Activated T-helper 2 cell treated with anti-CD3 and anti-CD28 coated beads, Interferon-gamma antibody, Interleukin-2, Interleukin-4, amounts not matched to agents 10 μg/mL and 5 μg/mL and 100 μg/mL, durations not matched to agents 14 hours and 24 hours and 36 hours (primary cell): ENCODE measurements around the gene SERHL2. TPM values are rescaled to one million over a fixed set of nuclear protein-coding genes. Genes with fewer than 3 reads are reported as not detected.
A peak's percentile ranks its signal among the peaks of the same experiment; 100 is the strongest.
"Not testable (repeated sequence)": the region's sequence is repeated elsewhere in the genome, so short reads cannot be mapped to it uniquely, and the experiment has no call there.

Experiments
- DNase-seq: peaks from one replicate; pipeline ENCODE4 v3.0.0; 2021; ENCODE audit warnings: low spot score
- H3K27ac Mint-ChIP-seq: one replicate; pipeline ENCODE4 v1.8.0; 2021; ENCODE audit warnings: mixed read lengths
- H3K27me3 Mint-ChIP-seq: one replicate; pipeline ENCODE4 v1.8.0; 2021; ENCODE audit warnings: low read depth, mixed read lengths
- H3K36me3 Mint-ChIP-seq: one replicate; pipeline ENCODE4 v1.8.0; 2021; ENCODE audit warnings: low read depth, mixed read lengths
- H3K4me1 Mint-ChIP-seq: one replicate; pipeline ENCODE4 v1.8.0; 2021; ENCODE audit warnings: low read depth, mixed read lengths
- H3K4me3 Mint-ChIP-seq: one replicate; pipeline ENCODE4 v1.8.0; 2021; ENCODE audit warnings: low read depth, mild to moderate bottlenecking, moderate library complexity, mixed read lengths
- H3K9me3 Mint-ChIP-seq: one replicate; pipeline ENCODE4 v1.8.0; 2021; ENCODE audit warnings: mixed read lengths
- intact Hi-C: fragments of 100-400 bp; cut with micrococcal nuclease; formaldehyde crosslinking; loops from one replicate; pipeline ENCODE4 v1.15.1; 2023
- total RNA-seq: library from RNA; stranded (reverse); gene quantifications from 2 replicates; pipeline ENCODE4 v1.2.3, GENCODE V29; 2022

SERHL2 gene
- total RNA-seq, 1 donor from 2014 or later, result 2.2 TPM

DNA sequence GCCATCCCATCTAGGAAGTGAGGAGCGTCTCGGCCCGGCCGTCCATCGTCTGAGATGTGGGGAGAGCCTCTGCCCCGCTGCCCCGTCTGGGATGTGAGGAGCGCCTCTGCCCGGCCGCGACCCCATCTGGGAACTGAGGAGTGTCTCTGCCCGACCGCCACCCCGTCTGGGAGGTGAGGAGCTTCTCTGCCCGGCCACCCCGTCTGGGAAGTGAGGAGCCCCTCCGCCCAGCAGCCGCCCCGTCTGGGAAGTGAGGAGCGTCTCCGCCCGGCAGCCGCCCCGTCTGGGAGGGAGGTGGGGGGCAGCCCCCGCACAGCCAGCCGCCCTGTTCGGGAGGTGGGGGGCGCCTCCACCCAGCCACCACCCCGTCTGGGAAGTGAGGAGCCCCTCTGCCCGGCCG is 53.9 kb downstream of the SERHL2 start:
- H3K27ac Mint-ChIP-seq, H3K9me3 Mint-ChIP-seq, H3K27me3 Mint-ChIP-seq, H3K4me3 Mint-ChIP-seq, DNase-seq, intact Hi-C loops: not testable (repeated sequence)
- Mint-ChIP-seq H3K36me3 (peaks cover 49% of the 10 kb centered on the region), H3K4me1 (peaks cover 27% of the 10 kb centered on the region)

DNA sequence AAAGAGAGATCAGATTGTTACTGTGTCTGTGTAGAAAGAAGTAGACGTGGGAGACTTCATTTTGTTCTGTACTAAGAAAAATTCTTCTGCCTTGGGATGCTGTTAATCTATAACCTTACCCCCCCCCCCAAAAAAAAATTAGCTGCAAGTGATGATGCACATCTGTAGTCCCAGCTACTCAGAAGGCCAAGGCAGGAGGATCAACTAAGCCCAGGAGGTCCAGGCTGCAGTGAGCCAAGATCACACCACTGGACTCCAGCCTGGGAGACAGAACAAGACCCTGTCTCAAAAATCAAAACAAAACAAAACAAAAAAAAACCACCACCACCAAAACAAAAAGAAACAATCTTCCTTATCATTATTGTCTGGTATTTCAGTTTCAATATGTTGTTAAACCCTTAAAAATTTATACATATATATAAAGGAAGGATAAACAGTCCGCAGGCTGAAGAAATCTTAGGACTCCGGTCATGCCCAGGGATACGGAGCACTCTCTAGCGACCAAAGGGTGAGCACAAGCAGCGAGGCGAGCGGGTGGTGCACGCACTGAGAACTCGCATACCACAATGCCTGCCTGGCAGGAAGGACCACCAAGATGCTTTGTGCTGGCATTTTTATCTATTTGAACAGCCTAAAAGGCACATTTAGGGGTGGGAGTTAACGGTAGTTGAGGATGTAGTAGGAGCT is 54.5 kb downstream of the SERHL2 start:
- Mint-ChIP-seq H3K4me1 (peaks cover 33% of the 10 kb centered on the region), H3K27ac (no peak overlapping the region), H3K4me3 (no peak overlapping the region), H3K27me3 (no peaks in the 10 kb centered on the region), H3K36me3 (peaks cover 49% of the 10 kb centered on the region), H3K9me3 (no peaks in the 10 kb centered on the region)
- DNase-seq, result no peak
- intact Hi-C loops, result no loop called here

DNA sequence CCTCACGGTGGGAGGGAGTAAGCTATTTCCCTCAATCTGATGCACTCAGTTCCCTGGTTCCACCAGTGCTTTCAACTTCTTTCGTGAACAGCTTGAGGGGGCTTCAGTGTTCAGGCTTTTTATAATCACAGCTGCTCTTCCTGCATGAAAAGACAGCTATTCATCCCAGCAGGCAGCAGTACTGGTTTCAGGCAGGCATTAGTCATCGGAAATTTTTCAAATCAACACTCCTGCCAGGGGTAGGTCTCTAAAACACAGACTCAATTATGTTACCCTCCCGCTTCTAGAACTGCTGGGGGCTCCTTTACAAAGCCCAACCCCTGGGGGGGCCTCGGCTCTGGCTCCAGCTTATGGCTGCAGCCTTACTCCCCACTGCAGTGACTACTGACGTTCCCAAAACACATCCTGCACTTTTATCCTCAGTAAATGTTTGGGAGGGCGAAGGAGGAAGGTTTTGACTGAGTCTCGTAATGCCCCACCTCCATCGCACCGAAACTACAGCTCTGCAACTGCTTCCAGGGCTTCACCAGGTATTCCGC is 55.1 kb downstream of the SERHL2 start:
- no peak overlapping the region for H3K4me3 Mint-ChIP-seq
- intact Hi-C loops, result no loop called here
- no peaks in the 10 kb centered on the region for H3K9me3 Mint-ChIP-seq
- no peak for DNase-seq
- H3K36me3 Mint-ChIP-seq, result peaks cover 50% of the 10 kb centered on the region
- peaks cover 36% of the 10 kb centered on the region for H3K4me1 Mint-ChIP-seq
- H3K27me3 Mint-ChIP-seq, result no peaks in the 10 kb centered on the region
- peak overlapping the region; percentile 26 for H3K27ac Mint-ChIP-seq

DNA sequence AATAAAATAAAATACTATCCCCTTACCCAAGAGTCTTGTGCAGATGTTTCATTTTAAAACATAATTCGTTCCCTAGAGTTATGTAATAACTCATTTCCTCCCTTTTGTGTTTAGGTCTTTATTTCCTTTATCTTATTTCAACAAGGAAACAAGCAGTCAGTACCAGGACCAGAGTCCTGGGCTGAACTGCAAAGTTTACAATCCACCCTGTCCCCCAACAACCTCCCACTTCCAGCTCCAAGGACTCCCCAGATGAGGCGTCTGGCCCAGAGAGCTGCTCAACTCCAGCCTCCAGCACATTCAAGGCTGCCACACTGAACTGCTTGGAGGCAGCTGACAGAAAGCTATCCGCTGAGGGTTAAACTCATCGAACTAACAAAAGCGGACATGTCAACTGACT is 56.4 kb downstream of the SERHL2 start:
- H3K9me3 Mint-ChIP-seq, result no peaks in the 10 kb centered on the region
- H3K27ac Mint-ChIP-seq, result peak overlapping the region; percentile 38
- H3K4me1 Mint-ChIP-seq, result peaks cover 39% of the 10 kb centered on the region
- H3K4me3 Mint-ChIP-seq, result no peak overlapping the region
- no peaks in the 10 kb centered on the region for H3K27me3 Mint-ChIP-seq
- no peak for DNase-seq
- intact Hi-C loops, result no loop called here
- H3K36me3 Mint-ChIP-seq, result peaks cover 52% of the 10 kb centered on the region

DNA sequence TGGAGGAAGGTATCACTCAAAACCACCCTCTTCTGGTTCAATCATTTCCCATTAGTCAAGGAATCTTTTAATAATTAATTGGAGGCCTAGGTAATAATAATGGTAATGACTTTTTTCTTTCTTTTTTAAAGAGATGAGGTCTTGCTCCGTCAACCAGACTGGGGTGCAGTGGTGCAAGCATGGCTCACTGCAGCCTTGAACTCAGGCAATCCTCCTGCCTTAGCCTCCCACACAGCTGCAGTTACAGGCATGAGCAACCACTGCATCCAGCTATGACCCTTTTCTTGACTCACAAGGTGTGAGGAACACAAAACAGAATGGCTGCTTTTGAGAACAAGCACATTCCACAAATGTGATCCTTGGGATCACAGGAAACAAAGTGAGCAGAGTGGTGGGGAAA is 57.3 kb downstream of the SERHL2 start:
- intact Hi-C loops, result no loop called here
- Mint-ChIP-seq H3K4me1 (peaks cover 43% of the 10 kb centered on the region), H3K27me3 (no peaks in the 10 kb centered on the region), H3K27ac (no peak overlapping the region), H3K4me3 (peak overlapping the region; percentile 7), H3K9me3 (no peaks in the 10 kb centered on the region), H3K36me3 (peaks cover 49% of the 10 kb centered on the region)
- no peak for DNase-seq

DNA sequence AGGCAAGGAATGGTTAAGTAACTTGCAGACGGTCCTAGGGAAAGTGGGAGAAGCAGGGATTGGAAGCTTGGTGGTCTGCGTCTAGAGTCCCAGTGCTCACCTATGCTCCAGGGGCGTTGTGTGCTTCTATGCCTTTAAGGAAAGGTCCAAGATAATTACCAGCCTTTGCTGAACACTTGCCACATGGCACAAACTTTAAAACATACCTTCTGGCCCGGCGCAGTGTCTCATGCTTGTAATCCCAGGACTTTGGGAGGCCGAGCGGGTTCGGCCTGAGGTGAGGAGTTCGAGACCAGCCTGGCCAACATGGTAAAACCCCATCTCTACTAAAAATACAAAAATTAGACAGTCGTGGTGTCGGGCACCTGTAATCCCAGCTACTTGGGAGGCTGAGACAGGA is 58.6 kb downstream of the SERHL2 start:
- DNase-seq, result no peak
- peaks cover 41% of the 10 kb centered on the region for H3K36me3 Mint-ChIP-seq
- H3K4me1 Mint-ChIP-seq, result peaks cover 43% of the 10 kb centered on the region
- H3K27ac Mint-ChIP-seq, result no peak overlapping the region
- peak overlapping the region; percentile 13 for H3K4me3 Mint-ChIP-seq
- no peaks in the 10 kb centered on the region for H3K9me3 Mint-ChIP-seq
- intact Hi-C loops, result no loop called here
- no peaks in the 10 kb centered on the region for H3K27me3 Mint-ChIP-seq

DNA sequence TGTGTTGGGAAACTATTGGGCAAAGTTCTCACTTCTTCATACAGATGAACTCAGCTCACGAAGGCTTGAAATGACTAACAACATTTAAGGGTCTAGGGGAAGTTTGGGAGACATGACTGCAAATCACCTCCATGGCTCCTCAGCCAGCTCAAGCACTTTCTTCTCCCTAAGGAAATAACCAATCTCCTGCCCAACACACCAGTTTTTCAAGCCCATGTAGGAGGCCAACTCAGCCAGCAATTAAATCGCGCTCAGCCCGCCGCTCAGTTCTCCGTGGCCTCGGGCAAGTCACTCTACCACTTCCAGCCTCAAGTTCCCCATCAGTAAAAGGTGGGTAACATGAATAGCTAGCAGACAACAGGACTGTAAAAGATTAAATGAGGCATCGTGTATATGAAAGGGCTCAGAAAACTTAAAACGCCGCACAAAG is 60.1 kb downstream of the SERHL2 start:
- Mint-ChIP-seq H3K4me1 (peaks cover 39% of the 10 kb centered on the region), H3K9me3 (no peaks in the 10 kb centered on the region), H3K27me3 (no peaks in the 10 kb centered on the region), H3K36me3 (peaks cover 39% of the 10 kb centered on the region), H3K4me3 (peak overlapping the region; percentile 95), H3K27ac (peak overlapping the region; percentile 98)
- intact Hi-C loops, result loop anchor here (2.0 kb wide), 2 partner anchors 35 to 523 kb away; partner anchors contain the start of genes CYB5R3 and NDUFA6
- DNase-seq, result no peak

DNA sequence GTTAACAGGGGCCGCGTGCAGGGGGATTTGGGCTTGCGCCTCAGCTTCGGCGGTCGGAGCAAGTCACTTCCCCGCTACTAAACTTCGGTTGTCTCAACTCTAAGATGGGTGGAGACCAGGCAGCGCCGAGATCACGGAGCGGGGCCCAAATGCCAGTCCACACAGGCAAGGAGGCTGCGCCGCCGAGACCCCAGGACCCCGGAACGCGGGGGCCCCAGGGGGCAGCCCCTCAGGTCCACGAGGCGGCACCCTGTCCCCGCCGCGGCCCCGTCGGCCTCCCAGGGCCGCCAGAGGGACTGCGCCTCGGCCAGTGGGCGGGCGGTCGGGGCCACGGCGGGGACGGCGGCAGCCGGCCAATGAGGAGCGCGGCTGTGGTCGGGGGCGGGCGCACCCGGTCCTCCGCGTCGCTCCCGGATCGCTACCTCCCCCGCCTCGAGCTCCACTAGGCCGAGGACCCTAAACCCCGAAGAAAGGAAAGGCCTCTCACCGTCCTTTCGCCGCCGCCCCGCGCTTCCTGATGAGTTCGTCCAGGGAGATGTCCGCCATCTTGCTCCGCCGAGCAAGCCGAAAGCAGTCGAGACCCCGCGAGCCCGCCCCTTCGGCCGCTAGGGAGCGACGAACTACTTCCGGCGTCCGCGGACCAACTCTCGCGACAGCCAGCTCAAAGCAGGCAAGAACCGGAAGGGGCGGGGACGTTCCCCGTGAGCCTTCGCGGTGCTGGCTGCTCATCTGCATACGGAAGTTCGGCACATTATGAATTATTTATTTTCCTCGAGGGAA is 60.7 kb downstream of the SERHL2 start, which contains the start of gene POLDIP3:
Gene POLDIP3 (minus strand): TSS at position 572 of the 780 bp plus-strand sequence. CDS start 26 bp downstream, at position 546.
- H3K27me3 Mint-ChIP-seq, result no peaks in the 10 kb centered on the region
- H3K4me3 Mint-ChIP-seq, result peak within 1 kb of the TSS; percentile 95
- H3K4me1 Mint-ChIP-seq, result peaks cover 35% of the 10 kb centered on the region
- intact Hi-C loops, result loop anchor here (1.0 to 2.0 kb wide), 3 partner anchors 34 to 524 kb away; partner anchors contain the start of genes CYB5R3, NDUFA6 and TTLL1
- peak; percentile 97 for DNase-seq
- H3K36me3 Mint-ChIP-seq, result peaks cover 40% of the 10 kb centered on the region
- H3K9me3 Mint-ChIP-seq, result no peaks in the 10 kb centered on the region
- peak within 1 kb of the TSS; percentile 99 for H3K27ac Mint-ChIP-seq

DNA sequence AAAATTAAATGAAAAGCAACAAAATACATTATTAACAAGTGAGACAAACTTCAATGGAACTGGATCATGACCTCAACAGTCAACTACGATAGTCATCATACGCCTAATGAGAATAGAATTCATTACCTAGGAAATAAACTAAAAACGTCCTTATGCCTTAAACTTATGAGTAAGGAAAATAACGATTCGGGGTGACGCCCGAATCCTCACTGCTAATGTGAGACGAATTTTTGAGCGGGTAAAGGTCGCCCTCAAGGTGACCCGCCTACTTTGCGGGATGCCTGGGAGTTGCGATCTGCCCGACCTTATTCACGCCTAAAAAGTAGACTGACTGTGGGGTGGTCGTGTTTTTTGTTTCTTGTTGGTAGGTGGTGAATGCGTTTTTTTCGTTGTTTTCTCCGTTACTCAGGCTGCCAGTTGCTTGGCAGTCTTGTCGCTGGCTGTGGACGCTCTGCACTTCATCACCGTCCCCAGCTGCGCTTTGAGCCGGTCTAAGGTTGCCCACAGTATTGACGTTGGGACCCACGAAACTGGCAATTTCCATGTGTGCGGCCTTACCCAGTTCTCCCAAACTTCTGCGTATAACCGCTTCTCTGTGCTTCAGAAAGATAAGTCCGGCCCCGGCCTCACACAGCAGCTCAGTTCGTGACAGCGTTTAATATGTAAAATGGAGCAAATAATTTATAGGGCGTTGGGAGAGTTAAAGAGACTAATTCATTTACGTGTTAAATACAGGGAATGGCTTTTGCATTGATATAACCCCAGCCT is 61.5 kb downstream of the SERHL2 start:
- Mint-ChIP-seq H3K36me3 (peaks cover 36% of the 10 kb centered on the region), H3K9me3 (no peaks in the 10 kb centered on the region), H3K27ac (peak overlapping the region; percentile 99), H3K27me3 (no peaks in the 10 kb centered on the region), H3K4me3 (peak overlapping the region; percentile 93), H3K4me1 (peaks cover 32% of the 10 kb centered on the region)
- intact Hi-C loops, result loop anchor here (1.0 to 2.0 kb wide), 3 partner anchors 34 to 524 kb away; partner anchors contain the start of genes CYB5R3, NDUFA6 and TTLL1
- peak; percentile 89 for DNase-seq

DNA sequence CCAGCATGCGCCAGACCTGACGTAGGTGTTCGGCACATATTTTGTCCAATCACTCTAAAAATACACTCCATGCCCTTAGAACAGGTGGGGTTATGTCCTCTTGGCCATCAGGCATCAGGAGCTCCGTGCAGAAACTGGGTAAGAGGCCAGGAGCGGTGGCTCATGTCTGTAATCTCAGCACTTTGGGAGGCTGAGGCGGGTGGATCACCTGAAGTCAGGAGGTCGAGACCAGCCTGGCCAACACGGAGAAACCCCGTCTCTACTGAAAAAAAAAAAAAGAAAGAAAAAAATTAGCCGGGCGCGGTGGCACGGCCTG is 62.1 kb downstream of the SERHL2 start:
- peaks cover 32% of the 10 kb centered on the region for H3K36me3 Mint-ChIP-seq
- H3K9me3 Mint-ChIP-seq, H3K27me3 Mint-ChIP-seq, DNase-seq: not testable (repeated sequence)
- peak overlapping the region; percentile 93 for H3K4me3 Mint-ChIP-seq
- intact Hi-C loops, result loop anchor here (1.0 to 2.0 kb wide), 3 partner anchors 33 to 525 kb away; partner anchors contain the start of genes CYB5R3, NDUFA6 and TTLL1
- H3K4me1 Mint-ChIP-seq, result peaks cover 30% of the 10 kb centered on the region
- H3K27ac Mint-ChIP-seq, result peak overlapping the region; percentile 99

DNA sequence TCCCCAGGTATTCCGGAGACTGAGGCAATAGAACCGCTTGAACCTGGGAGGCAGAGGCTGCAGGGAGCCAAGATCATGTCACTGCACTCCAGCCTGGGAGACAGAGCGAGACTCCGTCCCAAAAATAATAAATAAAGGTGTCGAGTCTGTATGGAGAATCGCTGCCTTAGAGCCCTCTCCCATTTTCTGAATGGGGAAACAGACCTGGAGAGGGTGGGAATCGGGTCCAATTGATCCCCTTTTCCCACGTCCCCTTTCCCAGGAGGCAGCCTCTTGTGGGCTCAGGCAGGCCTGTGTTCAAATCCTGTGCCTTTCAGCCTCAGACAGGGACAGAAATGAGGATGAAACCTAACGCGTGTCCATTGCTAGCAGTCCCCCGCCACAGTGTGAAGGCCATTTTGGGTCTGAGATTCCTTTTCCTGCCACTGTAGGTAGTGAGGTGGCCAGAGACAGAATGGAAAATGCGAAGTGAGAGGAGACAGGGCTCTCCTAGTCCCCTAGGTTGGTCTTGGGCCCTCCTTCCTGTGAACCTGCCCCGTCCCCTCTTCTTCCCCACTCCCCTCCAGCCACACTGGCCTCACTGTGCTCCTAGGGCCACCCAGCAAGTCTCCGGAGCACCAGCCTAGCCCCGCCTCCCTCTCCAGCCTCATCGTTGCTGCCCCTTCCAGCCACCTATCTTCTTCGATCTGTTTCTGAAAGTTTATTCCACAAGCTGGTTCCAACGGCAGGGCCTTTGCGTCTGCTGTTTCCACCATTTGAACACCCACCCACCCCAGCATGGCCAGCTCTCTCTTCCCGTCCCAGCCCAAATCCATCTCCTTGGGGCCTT is 63.6 kb downstream of the SERHL2 start:
- peak overlapping the region; percentile 57 for H3K27ac Mint-ChIP-seq
- no peaks in the 10 kb centered on the region for H3K9me3 Mint-ChIP-seq
- DNase-seq, result no peak
- H3K4me3 Mint-ChIP-seq, result no peak overlapping the region
- H3K27me3 Mint-ChIP-seq, result no peaks in the 10 kb centered on the region
- H3K4me1 Mint-ChIP-seq, result peaks cover 20% of the 10 kb centered on the region
- intact Hi-C loops, result no loop called here
- H3K36me3 Mint-ChIP-seq, result peaks cover 24% of the 10 kb centered on the region
